ENCODE results near the gene MAP4K4.
"Not testable (repeated sequence)": the region's sequence is repeated elsewhere in the genome, so short reads cannot be mapped to it uniquely, and the experiment has no call there.

The MAP4K4 gene

DNA sequence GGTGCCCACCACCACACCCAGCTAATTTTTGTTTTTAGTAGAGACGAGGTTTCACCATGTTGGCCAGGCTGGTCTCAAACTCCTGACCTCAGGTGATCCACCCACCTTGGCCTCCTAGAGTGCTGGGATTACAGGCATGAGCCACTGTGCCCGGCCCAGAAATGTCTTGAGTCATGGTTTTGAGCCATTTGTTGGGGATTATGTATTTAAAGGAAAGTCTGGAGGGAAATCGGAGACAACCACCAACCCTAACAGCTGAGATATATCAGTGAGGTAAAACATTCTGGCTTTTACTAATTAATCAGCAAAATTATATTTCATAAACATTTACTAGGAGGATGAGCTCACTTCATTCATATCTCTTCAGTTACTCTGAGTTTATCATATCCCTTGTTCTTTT is 72.2 kb downstream of the MAP4K4 start:
- DNase-seq: not testable (repeated sequence)

- peak; percentile 68 for DNase-seq
Observed at GRCh38 chr2:101770726-101771125, 73.2 kb downstream of the MAP4K4 start.

DNA sequence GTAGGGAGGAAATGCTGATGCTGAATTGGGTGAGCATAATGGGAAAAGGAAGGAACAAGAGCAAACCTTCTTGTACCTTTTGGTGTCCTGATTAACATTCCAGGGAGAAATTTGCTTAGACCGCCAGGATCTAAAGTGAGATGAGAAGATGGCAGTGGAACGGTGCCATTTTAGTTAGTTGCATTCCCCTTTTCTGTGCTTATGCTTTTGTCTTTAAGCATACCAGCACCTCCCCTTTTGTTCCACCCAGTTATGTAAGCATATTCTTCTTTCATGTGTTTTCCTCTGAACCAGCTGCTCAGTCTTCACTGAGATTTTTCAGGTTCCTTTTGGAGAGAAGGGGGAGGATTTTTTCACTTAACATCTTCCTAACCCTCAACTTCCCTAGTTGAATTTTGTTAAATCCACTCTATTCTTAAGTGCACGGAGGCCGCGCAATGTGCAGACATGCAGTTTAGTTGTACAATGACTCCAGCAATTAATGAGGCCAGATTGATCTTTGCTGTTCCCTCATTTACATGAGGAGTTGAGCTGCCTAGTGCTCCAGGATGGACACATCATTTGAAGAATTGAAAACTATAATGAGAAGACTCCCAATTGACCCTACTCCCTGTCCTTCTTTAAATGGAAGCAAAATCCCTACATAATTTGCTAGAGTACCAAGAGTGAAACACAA is 73.9 kb downstream of the MAP4K4 start:
- no peak for DNase-seq

- no peak for DNase-seq
Observed at GRCh38 chr2:101771910-101772321, 74.4 kb downstream of the MAP4K4 start.

- DNase-seq: no peak
Observed at GRCh38 chr2:101773137-101773536, 75.6 kb downstream of the MAP4K4 start.

GRCh38 chr2:101773961-101774360 is 76.5 kb downstream of the MAP4K4 start:
- not testable (repeated sequence) for DNase-seq

DNA sequence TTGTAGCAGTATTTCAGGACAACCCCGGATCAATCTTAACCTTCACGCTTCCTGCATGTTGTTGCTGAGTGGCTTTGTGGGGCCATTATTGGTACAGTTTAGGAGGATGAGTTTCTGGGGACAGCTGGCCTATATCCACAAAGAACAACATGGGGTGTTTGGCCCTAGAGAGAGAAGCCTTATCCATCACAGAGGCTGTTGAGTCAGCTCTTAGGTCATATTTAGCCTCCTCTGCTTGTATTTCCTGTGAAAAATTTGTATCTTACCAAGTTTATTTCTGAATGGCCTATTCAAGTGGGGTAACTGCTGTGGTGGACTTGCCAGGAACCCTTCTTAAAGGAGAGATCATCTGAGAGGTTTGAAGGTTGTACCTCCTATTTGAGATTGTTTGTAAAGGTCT is 77.6 kb downstream of the MAP4K4 start:
- DNase-seq: peak; percentile 42

DNA sequence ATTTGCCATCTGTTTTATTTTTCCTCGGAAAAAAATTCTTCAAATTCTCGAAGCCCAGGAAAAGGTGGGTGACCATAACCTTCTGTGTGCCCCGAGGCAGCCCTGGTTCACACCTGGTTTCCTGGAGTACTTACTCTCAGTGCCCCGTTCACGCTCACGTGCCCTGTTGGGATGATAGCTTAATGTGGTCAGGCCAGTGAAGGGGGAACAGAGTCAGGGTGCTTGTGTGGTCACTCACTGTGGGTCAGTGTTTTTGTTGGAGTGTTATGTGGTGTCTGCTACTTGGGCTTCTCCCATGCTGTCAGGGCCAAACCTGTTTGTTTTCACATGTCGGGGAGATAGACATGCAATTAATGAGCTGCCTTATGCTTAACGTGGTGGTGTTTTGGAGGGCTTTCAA is 78.1 kb downstream of the MAP4K4 start:
- DNase-seq: no peak

- no peak for DNase-seq
Observed at GRCh38 chr2:101776172-101777043, 78.9 kb downstream of the MAP4K4 start.

DNA sequence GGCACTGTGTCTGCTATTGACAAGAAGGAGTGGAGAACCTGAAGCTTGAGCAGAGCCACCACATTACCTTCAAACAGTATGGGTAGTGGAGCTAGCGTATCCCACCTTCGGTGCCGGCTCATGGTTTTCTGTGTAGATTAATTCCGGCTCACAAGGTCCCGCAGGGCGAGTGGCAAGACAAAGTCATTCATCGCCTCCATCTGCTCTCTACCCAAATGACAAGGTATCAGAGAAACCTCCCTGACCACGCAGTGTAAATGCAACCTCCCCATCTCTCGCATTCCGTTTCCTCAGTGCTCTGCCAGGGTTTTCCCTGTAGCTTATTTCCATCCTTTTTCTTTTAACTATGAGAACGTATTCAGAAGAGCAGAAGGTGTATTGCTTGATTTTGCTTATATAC is 79.8 kb downstream of the MAP4K4 start:
- DNase-seq: no peak

DNA sequence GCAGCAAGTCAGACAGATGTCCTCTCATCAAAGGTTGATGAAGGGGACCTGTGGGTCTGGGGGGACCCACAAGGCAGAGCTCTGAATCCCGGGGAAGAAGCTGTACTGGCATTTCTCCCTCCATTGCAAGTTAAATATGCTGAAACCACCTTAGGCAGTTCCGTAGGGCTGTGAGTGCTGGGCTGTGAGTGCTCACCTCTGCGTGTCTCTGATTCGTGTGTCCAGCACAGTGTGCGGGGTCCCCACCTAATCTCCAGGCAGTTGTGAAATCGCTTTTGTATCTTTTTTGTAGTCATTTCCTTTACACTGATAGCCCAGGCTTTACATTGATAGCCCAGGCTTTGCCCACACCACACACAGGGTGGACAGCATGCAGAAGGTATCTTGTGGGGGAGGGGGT is 80.6 kb downstream of the MAP4K4 start:
- DNase-seq: no peak

GRCh38 chr2:101779190-101779589 is 81.7 kb downstream of the MAP4K4 start:
- DNase-seq: no peak

DNA sequence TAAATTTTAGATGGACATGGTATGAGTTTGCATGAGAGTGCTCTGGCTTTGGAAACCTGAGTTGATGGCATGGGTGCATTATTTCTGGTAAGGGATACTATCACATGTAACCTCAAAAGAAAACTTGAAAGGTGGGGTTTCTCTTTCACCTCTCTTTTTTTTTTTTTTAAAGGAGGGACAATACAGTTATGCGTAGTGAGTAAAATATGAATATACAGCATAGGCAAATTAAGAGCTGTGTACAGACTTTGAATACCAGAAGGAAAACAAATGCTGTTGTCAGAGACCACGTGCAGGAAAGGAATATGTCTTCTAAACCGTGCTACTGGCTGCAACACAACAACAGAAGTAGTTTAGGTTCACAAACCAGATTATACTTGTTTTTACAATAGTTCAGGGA is 82.1 kb downstream of the MAP4K4 start:
- DNase-seq: no peak

GRCh38 chr2:101781326-101781725 is 83.8 kb downstream of the MAP4K4 start:
- DNase-seq: no peak

DNA sequence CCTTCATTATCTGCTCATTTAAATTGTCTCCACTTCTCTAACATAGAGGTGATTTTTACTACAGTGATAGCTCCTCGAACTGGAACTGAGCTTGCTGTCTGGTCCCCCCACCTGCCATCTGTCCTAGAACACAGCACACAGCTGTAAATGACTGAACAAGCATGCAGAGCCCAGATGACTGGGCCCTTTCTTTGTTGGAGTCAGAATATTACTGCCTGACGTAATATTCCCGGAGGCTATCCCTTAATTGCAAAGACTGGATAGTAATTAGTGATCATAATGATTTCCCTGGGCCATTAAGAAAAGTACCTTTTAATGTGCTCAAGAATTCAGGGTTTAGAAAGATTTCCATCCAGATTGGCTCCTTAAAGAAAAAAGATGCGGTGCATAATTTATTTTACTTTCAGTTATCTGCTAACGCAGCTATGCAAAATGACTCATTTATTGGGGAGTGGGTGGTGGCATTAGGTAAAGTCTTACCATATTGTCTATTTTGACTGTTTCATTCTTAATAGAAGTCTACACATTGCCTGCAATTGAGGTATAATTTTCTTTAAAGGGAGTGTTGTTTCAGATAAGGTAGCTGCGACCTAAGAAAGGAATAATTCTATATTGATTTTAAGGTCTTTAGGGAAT is 84.4 kb downstream of the MAP4K4 start:
- DNase-seq: no peak

DNA sequence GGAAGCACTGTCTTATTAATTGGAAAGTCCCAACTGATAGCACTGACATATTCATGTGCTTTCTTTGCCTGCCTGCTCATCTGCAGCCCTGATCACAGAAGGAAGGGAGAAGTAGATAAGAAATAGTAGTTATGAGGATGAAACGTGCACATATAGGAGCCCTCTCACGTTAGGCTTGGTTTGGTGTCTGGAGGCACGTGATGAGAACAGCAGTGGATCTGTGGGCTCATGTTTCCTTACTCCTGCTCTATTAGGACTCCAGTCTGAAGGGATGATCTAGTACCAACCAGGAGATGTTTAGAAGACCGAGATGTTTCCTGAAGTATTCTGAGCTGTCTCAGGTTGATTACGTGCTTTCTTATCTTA is 84.9 kb downstream of the MAP4K4 start:
- no peak for DNase-seq

DNA sequence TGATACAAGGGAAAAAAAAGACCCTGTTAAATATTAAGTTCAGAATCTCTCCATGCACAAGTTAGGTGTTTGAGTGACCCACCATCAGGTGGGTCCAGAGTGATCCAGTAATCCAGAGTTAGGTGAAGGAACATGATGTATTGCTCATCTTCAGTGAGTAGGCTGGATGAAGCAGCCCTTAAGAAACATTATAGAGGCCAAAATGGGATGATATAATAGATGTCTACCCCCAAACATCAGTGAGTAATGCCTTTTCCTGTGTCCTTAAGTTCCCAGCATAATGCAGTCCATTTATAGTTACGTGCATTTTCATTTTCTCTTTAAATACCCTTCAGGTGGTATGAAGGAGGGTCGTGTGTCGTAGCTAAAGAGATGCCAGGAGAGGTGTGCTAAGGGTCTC is 89.6 kb downstream of the MAP4K4 start:
- peak; percentile 49 for DNase-seq

GRCh38 chr2:101788565-101788964 is 91.1 kb downstream of the MAP4K4 start:
- DNase-seq: no peak

GRCh38 chr2:101788995-101789970 is 91.8 kb downstream of the MAP4K4 start:
- DNase-seq: no peak

DNA sequence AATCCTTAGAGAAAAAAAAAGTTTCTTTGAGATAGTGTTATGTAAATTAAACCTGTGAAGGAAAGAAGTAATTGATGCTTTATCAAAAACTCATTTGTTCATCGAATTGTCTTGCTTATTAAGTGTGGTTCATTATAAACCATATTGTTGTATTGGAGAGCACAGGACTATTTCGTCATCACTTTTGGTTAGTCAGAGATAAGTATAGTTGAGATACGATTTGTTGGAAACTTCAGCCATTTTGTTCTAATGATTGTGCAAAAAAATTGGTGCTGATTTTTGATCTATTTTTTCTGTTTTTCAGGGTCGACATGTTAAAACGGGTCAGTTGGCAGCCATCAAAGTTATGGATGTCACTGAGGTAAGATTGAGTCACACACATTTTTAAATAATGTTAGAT is 92.9 kb downstream of the MAP4K4 start:
- DNase-seq: peak; percentile 17

GRCh38 chr2:101790857-101791256 is 93.3 kb downstream of the MAP4K4 start:
- DNase-seq: peak; percentile 56

- no peak for DNase-seq
Observed at GRCh38 chr2:101792208-101792607, 94.7 kb downstream of the MAP4K4 start.

Measured in EL (cell line).